ENCODE measurements around the gene ARHGEF6. TPM values are rescaled to one million over a fixed set of nuclear protein-coding genes. Genes with fewer than 3 reads are reported as not detected.

The ARHGEF6 gene
- total RNA-seq, 1 donor from 2014 or later: 0.31 TPM

- Mint-ChIP-seq H3K9me3 (ENCODE audit: low read depth) (peaks cover 10% of the 10 kb centered on the region), H3K27ac (no peak overlapping the region), H3K4me3 (ENCODE audit: low read depth) (no peak overlapping the region), H3K27me3 (no peaks in the 10 kb centered on the region), H3K36me3 (ENCODE audit: insufficient read depth) (no peaks in the 10 kb centered on the region), H3K4me1 (ENCODE audit: low read depth) (no peaks in the 10 kb centered on the region)
- DNase-seq (ENCODE audit: low spot score, unreplicated experiment): no peak
- no peak for TF ChIP-seq CTCF (IDR thresholded peaks at IDR 0.05; ENCODE audit: unreplicated experiment)
Observed at GRCh38 chrX:136616987-136617685, 163.6 kb downstream of the ARHGEF6 start.

Other genes starting within 250 kb of the ARHGEF6 start
- gene VGLL1, start 248.7 kb downstream of the ARHGEF6 start, total RNA-seq: 0.24 and 1.8 TPM in 2 replicates
- gene CD40LG, start 132.8 kb downstream of the ARHGEF6 start, total RNA-seq: not detected in 2 replicates
- 425 and 445 TPM in 2 replicates for gene RBMX, start 99.8 kb upstream of the ARHGEF6 start, total RNA-seq